Measurements from ENCODE around the gene ASF1B.
"Not testable (repeated sequence)": the region's sequence is repeated elsewhere in the genome, so short reads cannot be mapped to it uniquely, and the experiment has no call there.

Gene ASF1B

DNA sequence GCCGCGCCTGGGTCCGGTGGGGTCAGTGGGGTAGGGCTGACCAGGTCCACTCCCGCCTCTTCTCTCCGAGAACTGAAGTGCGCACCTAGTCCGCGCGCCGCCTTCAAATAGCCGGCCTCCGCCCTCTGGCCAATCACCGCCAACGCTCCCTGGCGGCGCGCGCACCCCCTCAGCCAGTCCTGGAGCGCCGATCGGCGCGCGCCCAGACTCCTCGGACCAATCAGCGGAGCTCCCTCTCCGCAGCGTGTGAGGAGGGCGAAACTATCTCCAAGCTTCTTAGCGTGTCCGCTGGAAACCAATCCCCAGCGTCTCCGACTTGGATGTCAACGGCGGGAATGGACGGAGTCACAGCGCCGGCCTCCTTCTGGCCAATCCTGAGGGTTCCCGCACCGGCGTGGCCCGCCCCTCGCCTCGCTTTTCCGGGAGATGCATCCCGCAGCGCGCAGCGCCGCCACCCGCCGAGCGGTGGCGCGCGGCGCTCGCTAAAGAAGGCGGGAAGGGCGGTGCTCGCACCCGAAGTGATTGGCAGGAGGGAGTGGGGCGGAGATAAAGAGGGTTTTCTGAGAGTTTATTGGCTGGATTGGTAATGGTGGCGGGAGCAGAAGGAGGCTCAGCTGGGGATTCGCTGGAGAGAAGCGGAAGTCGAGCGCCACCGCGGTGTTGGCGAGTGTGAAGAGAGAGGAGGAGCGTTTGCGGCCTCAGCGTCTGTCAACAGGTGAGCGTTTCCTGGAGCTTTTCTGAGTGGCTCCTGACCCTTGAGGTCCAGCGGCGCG lies at the start of gene ASF1B:
Gene ASF1B (minus strand): TSS at position 81 of the 773 bp plus-strand sequence. CDS start 133 bp downstream, outside the sequence.
- DNase-seq: peak; percentile 100

GRCh38 chr19:14185691-14186090 lies 49.3 kb upstream of the ASF1B start:
- DNase-seq: not testable (repeated sequence)

DNA sequence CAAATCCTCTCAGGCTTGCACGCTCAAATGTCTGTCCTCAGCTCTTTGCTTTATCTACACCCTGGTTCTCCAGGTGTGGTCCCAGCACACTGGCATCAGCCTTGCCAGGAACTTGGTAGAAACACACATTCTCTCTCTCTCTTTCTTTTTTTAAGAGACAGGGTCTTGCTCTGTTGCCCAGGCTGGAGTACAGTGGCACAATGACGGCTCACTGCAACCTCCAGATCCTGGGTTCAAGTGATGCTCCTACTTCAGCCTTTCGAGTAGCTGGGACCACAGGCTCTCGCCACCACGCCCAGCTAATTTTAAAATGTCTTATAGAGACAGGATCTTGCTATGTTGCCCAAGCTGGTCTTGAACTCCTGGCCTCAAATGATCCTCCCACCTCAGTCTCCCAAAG lies 48.8 kb upstream of the ASF1B start:
- DNase-seq: no peak

GRCh38 chr19:14183741-14184350 lies 47.5 kb upstream of the ASF1B start:
- no peak for DNase-seq

GRCh38 chr19:14182476-14182875 lies 46.1 kb upstream of the ASF1B start:
- no peak for DNase-seq

GRCh38 chr19:14181906-14182305 lies 45.5 kb upstream of the ASF1B start:
- no peak for DNase-seq

DNA sequence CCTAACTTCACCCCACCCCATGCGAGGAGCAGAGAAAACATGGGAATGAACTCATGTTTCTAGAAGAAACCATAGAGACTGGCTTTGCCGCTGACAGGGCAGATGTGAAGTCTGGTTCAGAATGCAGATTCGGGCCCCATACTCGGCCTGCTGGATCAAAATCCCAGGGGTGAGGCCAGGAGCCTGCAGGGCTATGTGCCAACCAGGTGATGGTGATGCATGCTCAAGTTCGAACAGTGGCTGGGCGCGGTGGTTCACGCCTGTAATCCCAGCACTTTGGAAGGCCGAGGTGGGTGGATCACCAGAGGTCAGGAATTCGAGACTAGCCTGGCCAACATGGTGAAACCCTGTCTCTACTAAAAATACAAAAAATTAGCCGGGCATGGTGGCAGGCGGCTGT lies 44.8 kb upstream of the ASF1B start:
- not testable (repeated sequence) for DNase-seq

DNA sequence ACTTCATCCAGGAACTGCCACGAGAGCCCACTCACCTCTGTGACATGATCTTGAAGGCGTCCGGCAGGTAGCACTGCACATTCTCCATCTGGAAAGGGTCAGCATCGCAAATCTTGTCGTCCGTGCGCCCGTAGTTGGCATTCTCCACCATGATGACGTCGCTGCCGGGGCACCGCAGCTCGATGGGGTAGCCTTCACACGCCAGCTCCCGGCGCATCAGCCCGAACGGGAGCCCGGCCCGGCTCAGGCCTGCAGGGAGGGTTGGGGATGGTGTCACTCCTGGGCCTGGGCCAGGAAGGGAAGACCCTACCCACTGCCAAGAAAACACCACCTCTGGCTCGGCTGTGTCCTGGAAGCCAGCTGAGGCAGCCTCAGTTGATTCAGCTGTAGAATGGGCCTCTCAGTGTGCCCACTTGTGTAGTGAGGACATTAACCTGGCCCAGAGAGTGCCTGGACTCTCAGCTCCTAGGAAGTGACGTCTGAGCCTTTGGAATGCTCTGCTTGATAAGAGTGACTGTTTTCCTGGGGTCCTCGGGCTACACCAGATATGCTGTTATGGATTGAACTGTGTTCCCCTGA lies 41.2 kb upstream of the ASF1B start:
- DNase-seq: no peak

DNA sequence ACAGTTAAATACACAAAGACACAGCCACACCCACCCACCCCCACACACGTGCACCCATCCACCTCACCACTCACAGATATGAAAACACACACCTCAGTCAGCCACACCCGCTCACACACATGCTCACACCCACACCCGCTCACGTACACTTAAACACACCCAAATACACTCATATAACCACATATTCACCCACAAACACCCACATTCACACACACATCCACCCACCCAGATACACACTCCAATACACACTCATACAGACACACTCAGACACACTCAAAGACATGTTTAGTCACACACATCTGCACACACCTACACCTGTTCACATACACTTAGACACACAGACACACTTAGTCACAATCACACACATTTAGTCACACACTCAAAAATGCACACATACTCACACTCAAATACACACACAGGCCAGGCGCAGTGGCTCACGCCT lies 39.0 kb upstream of the ASF1B start:
- DNase-seq: no peak

DNA sequence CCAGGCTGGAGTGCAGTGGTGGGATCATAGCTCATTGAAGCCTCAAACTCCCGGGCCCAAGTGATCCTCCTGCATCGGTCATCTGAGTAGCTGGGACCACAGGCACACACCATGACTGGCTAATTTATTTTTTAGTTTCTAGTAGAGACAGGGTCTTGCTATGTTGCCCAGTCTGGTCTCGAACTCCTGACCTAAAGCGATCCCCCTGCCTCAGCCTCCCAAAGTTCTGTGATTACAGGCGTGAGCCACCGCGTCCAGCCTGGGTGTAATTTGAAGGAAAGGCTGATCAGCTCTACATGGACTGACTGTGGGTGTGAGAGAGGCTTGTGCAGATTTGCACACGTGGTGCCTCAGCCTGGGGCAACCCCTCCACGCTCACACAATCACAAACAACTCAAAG lies 38.5 kb upstream of the ASF1B start:
- DNase-seq: no peak

DNA sequence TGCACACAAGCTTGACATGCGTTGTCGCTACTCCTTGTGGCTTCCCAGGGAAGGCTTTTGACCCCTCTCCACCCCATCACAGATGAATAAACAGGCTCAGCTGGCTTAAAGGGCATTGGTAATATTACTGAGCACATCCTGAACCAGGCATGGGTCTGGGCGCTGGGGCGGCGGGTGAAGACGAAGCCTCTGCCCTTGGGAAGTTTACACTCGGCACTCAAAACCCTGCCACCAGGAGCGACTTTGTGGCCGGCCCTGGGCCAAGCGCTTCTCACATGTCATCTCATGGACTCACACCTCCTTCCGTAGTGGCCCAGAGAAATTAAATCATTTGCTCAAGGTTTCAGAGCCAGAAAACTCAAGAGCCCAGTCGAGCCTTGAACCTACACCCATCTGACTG lies 32.6 kb upstream of the ASF1B start:
- no peak for DNase-seq

DNA sequence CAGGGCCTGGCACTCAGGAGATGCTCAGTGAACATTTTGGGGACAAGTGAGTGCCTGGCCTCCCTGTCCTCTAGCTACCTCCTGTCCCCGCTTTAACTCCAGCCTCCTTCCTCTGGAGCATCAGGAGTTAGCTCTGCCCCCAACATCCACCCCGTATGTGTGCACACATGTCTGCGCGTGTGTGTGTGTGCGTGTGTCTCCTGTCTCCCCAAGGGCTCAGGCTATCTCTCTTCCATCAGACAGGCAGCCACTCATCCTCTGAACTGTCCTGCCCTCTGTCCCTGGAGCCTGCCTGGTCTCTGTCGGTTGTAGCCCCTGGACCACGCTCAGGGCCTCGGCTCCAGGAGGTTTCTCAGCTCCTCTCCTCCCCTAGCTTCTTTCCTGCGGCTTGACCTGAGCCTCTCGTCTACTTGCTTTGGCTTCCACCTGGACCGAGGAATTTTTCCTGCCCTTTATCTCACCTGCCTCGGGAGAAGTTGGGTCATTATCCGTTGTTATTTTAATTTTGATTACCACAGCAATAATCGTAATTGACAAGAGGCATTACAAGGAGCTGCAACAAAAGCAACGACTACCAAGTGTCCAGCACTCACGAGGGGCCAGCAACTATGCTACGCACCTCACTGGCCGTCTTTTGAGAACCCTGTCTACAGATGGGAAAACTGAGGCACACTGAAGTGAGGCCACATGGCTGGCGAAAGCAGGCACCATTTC lies 32.0 kb upstream of the ASF1B start:
- no peak for DNase-seq

- DNase-seq: no peak
Observed at GRCh38 chr19:14167576-14168138, 31.3 kb upstream of the ASF1B start.

DNA sequence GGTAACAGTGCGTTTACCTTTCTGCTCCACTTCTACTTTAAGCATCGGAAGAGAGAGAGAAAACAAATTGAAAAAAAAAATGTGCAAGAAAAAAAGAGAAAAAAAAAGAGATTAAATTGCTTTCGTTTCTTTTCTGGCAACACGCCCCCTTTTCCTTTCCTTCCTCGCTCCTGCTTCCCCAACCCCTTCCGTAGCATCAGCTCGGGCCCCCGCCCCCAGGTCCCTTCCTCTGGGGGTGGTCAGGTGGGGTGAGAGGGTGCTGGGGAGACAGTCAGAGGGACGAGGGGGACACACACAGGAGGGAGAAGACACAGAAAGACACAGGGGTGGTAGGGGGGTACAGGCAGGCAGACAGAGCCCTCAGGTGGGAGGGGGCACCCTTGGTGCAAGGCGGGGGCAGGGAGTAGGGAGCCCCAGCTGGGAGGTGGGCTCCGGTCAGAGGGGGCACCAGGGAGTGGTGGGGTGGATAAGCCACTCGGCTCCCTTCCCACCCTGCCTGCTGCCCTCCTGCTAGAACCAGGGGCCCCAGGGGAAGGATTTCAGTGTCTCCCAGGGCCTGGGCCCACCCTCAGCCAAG lies 30.7 kb upstream of the ASF1B start:
- no peak for DNase-seq

DNA sequence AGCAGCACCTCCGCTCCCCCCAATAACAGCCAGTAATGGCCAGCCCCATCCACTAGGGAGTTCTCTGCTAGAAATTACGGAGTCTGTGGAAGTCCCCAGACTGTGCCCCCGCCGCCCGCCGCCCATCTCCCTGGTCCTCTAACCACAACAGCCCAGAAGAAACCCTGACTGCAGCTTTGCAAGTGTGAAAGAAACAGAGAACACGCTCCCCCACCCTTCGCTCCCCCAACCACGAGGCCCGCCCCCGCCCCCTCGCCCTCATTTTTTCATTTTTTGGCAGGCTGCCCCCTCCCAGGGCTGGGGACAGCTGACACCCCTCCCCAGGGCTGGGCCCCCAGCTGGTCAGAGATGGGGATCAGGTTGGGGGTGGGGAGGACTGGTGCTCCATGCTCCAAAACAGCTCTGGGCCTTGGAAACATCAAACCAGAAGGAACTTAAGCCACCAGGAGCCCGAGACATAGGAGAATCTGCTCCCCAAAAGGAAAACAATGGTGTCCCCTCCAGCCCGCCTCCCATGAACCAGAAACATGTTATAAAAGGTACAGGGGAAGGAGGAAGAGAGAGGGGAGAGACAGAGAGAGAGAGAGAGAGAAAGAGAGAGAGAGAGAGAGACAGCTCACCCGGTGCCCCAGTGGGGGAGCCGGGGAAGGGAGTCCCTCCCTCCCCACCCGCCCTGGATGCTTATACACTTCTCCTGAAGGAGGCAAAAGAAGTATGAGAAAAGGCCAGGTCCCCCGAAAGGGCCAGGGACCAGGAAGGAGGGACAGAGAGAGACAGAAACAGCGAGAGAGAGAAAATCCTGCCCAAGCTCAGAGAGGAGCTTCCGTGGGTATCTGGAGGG lies 29.8 kb upstream of the ASF1B start:
- no peak for DNase-seq

DNA sequence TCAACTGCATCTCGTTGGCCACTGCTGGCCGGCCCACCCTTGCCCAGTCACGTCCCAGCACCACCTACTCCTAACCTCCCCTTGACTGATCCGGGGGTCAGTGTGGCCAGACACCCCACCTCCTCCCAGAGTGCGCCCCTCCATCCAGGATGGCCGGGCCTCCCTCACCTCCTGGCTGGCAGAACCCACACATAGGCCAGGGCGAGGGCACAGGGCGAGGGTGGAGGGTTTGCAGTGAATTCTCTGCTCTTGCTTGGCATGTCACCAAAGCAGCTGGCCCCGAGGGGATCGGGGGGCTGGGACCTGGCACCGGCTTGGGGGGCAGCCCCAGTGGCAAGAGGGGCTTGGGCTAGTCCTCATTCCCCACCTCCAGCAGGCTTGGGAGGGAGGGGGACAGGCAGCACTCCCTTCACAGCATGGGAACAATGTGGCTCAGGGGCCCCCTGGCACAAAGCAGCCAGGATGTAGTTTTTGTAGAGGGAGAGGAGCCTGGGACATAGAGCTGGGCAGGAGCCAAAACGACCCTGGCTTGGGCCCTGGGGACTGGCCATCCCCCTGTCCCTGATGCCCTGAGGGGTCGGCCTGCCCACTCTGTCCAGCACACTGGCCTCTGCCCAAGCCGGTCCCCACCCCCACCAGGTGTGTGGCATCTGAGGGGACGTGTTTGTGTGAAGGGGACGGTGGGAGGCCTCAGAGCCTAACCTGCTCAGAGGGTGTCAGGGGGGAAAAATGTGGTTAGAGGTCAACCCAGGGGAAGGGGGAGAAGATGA lies 28.5 kb upstream of the ASF1B start:
- no peak for DNase-seq

DNA sequence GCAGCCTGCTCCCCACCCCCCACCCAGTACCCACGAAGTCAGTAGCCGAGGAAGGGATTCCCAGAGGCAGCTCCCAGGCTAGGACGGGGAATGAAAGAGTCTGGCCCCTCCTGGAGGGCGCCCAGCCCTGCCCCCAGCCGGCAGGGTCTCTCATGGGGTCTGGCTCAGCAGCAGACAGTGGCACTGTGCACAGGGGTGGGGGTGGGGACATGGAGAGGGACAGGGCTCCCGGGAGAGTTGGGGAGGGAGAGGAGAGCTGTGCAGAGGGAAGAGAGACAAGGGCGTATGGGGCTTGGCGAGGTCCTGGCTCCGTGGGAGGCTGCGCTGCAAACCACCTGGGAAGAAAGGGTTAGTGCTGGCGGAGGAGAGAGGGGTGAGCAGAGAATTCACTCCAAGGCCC lies 27.7 kb upstream of the ASF1B start:
- no peak for DNase-seq

DNA sequence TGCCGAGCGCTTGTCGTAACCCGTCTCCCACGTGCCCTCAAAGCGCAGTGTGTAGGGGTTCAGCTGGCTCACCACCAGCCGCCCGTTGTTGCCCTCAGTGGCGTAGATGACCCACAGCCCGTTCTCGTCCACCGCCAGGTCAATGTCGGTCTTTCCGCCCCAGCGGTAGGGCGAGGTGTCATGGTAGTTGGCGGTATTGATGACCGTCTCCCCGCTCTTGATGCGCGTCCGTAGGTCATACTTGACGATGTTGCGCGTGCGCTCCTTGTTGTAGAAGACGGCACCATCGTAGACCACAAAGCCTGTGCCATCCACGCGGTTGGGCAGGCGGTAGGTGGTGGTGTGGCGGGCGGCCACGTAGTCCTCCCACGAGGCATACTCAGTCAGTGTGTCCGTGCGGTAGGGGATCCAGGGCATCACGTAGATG lies 26.5 kb upstream of the ASF1B start:
- DNase-seq: no peak

DNA sequence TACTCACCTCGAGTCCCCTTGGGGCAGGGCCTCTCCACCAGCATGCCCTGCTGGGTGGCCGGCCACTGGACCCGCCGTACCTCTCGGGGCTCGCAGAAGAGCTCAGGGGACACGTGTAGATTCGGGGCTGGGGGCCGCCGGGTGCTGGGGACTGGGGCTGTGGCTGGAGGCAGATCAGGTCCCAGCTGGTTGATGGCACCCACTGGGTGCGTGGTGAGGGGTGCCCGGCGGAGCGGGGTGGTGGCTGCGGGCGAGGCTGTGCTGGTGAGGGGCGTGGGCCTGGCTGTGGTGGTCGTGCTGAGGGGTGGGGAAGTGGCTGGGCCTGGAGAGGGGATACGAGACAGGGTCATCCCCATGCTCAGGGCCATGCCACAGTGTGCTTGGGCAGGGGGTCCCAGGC lies 24.9 kb upstream of the ASF1B start:
- DNase-seq: no peak

- no peak for DNase-seq
Observed at GRCh38 chr19:14160017-14160703, 23.8 kb upstream of the ASF1B start.
